Subcutaneous abdominal adipose tissue (tissue), 5 donors: ENCODE results near the gene DDX31.

Source experiments
- H3K27ac ChIP-seq: one replicate; pipeline ENCODE4 v1.7.0; 2013; ENCODE audit warnings: low read depth, mild to moderate bottlenecking, inconsistent platforms, low read length, moderate library complexity
- H3K27me3 ChIP-seq, 5 donors: one replicate each; pipeline ENCODE4 v1.7.0; 2013; ENCODE audit warnings: low read length in 5 of 5, inconsistent platforms in 1 of 5; ENCODE audit not compliant: control insufficient read depth in 5 of 5, insufficient read depth in 4 of 5
- H3K36me3 ChIP-seq, 5 donors: one replicate each; pipeline ENCODE4 v1.7.0; 2013; ENCODE audit warnings: low read length in 5 of 5; ENCODE audit not compliant: control insufficient read depth in 5 of 5, insufficient read depth in 5 of 5
- H3K4me1 ChIP-seq, 5 donors: one replicate each; pipeline ENCODE4 v1.7.0; 2013; ENCODE audit warnings: low read length in 5 of 5, mild to moderate bottlenecking in 3 of 5, moderate library complexity in 1 of 5; ENCODE audit not compliant: control insufficient read depth in 5 of 5, insufficient read depth in 5 of 5
- H3K4me3 ChIP-seq, 5 donors: one replicate each; pipeline ENCODE4 v1.7.0; 2013; ENCODE audit warnings: low read length in 5 of 5, low read depth in 1 of 5
- H3K9ac ChIP-seq, 5 donors: one replicate each; pipeline ENCODE4 v1.7.0; 2013; ENCODE audit warnings: low read length in 5 of 5, mild to moderate bottlenecking in 4 of 5, moderate library complexity in 3 of 5
- H3K9me3 ChIP-seq, 5 donors: one replicate each; pipeline ENCODE4 v1.7.0; 2013; ENCODE audit warnings: low read length in 5 of 5; ENCODE audit not compliant: control insufficient read depth in 5 of 5
- donor health status: healthy.
- donor health status: healthy.
- donor health status: healthy.
- donor health status: healthy.
- donor health status: healthy.

The DDX31 gene

DNA sequence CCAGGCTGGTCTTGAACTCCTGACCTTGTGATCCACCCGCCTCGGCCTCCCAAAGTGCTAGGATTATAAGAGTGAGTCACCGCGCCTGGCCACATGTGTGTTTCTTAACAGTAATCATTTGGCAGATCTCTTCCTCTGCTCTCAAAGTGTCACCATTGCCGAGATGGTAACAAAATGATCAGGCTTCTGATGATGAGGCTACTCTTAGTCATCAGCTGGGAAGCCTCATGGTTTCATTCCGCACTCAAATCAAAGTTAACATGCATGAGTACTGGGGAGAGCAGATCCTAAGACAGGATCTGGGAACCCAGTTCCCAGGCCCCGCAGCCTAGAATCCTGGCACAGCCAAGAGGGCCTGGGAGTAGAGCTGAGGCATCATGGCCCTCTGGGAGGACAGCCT, 60.0 kb downstream of the DDX31 start:
- peaks cover 0 to 80% (median 72%) of the 10 kb centered on the region in 5 donors for H3K36me3 ChIP-seq

DNA sequence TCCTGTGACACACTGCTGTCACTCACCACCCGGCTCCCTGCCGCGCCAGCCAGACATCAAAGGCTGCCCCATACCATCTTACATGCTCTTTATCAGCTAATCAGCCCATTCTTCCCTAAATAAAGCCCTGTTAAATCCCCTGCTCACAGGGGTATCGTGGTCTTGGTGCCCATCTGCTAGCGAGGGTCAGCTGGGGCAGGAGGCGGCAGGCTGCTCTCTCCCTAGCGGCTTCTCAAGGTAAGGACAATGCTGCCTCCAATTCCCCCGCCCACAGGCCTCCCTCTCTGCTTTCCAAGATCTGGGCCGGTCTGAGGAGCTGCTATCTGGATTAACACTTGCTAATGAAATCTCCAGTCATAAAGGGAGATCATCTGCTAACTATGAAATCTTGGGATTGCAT, 60.6 kb downstream of the DDX31 start:
- peaks cover 0 to 77% (median 67%) of the 10 kb centered on the region in 5 donors for H3K36me3 ChIP-seq
- no peaks in the 10 kb centered on the region for H3K9me3 ChIP-seq
- no peak overlapping the region for H3K4me3 ChIP-seq
- H3K27me3 ChIP-seq: no peaks in the 10 kb centered on the region
- H3K9ac ChIP-seq: no peak overlapping the region
- H3K4me1 ChIP-seq: no peaks in the 10 kb centered on the region
- H3K27ac ChIP-seq: no peak overlapping the region

More for the DNA sequence above, 60.0 kb downstream of the DDX31 start:
- H3K4me3 ChIP-seq: no peak overlapping the region
- H3K27ac ChIP-seq: no peak overlapping the region
- H3K9ac ChIP-seq: no peak overlapping the region
- no peaks in the 10 kb centered on the region for H3K9me3 ChIP-seq
- H3K27me3 ChIP-seq: no peaks in the 10 kb centered on the region
- H3K4me1 ChIP-seq: no peaks in the 10 kb centered on the region

DNA sequence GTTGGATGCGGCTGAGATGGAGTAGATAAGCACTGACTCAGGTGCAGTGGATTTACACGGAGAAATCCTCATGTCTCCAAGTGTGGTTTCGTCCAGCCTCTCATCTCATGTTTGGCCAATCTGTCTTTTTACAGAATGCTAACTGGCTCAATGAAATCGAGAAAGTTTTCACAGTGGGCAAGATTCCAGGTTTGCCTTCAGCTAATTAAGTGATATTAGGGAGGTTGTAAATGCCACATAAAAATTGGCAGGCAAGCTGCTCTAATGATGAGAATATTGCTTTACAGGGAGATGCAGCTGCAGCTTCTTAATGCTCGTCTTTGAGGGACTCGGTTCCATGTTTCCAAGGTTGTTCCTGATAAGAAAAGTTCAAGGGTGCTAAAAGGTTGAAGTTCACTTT, 63.7 kb downstream of the DDX31 start:
- Histone ChIP-seq H3K27ac (no peak overlapping the region), H3K36me3 (peaks cover 3 to 86% (median 69%) of the 10 kb centered on the region in 5 donors), H3K4me3 (no peak overlapping the region), H3K4me1 (no peaks in the 10 kb centered on the region), H3K9me3 (no peaks in the 10 kb centered on the region), H3K9ac (no peak overlapping the region), H3K27me3 (no peaks in the 10 kb centered on the region)

DNA sequence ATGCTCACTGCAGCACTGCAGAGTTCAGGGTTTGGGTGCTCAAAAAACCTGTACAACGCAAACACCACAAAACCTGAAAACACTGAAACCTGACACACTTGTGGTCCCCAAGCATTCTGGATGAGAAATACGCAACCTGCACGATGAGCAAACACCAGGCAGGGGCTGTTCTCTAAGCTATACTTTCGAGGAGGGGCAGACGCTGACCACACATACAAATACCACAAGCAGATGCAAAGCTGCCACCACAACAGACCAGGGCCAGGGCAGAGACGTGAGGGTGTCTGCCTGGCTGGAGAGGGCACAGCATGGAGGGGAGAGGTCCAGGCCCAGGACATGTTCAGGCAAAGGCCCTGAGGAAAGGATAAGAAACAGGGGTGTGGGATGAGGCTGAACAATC, 64.4 kb downstream of the DDX31 start:
- no peaks in the 10 kb centered on the region for H3K9me3 ChIP-seq
- no peak overlapping the region for H3K27ac ChIP-seq
- peaks cover 3 to 86% (median 68%) of the 10 kb centered on the region in 5 donors for H3K36me3 ChIP-seq
- H3K9ac ChIP-seq: no peak overlapping the region
- no peaks in the 10 kb centered on the region for H3K27me3 ChIP-seq
- H3K4me3 ChIP-seq: no peak overlapping the region
- H3K4me1 ChIP-seq: no peaks in the 10 kb centered on the region

DNA sequence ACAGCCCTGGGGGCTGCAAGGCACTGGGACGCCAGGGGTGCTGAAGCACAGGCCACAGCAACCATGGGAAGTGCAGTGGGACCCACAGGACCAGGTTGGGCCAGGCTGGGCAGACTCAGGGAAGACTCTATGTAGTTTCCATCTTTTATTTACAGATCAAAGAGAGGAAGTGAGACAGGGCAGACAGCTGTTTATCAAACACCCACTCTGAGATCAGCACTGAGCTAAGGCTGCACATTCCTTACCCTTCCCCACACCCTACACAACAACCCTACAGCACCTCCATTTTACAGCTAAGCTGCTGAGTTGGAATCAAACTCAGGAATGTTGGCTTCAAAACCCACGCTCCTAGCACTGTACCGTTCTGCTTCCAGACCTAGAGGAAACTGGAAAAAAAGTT, 67.6 kb downstream of the DDX31 start:
- Histone ChIP-seq H3K27me3 (no peaks in the 10 kb centered on the region), H3K9me3 (no peaks in the 10 kb centered on the region), H3K4me3 (no peak overlapping the region), H3K4me1 (no peaks in the 10 kb centered on the region), H3K9ac (no peak overlapping the region), H3K27ac (no peak overlapping the region), H3K36me3 (peaks cover 3 to 79% (median 52%) of the 10 kb centered on the region in 5 donors)

DNA sequence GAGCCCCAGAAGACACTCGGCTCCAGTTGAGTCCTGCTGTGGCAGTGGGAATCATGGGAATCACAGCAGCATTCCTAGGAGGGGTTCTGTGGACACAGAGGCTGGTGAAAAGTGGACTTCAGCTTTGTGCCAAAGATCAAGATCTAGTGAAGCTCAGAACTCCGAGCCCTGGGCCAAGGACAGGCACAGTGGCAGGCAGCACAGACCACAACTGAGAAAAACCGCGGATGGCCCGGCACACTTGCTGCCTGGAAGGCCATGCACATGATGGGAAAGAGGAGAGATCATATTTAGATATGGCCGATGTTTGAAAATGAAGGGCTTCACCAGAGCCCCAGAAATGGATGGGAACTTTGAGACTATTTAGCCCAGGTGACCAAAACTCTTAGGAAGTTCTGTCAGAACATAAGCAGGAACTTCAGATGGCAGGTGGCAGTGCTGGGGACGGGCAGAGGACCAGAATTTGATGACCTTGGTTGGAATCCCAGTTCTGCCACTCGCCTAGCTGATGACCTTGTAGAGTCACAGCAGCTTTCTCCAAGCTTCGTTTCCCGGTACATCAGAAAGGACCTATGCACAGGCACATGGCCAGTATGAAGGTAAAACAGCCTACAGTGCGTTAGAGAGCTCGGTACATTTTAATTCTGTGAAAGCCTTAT, 69.3 kb downstream of the DDX31 start:
- no peaks in the 10 kb centered on the region for H3K9me3 ChIP-seq
- no peak overlapping the region for H3K27ac ChIP-seq
- H3K36me3 ChIP-seq: peaks cover 8 to 78% (median 53%) of the 10 kb centered on the region in 5 donors
- no peak overlapping the region for H3K9ac ChIP-seq
- H3K4me3 ChIP-seq: no peak overlapping the region
- H3K27me3 ChIP-seq: no peaks in the 10 kb centered on the region
- peaks cover 0 to 3% (median 0%) of the 10 kb centered on the region in 5 donors for H3K4me1 ChIP-seq

DNA sequence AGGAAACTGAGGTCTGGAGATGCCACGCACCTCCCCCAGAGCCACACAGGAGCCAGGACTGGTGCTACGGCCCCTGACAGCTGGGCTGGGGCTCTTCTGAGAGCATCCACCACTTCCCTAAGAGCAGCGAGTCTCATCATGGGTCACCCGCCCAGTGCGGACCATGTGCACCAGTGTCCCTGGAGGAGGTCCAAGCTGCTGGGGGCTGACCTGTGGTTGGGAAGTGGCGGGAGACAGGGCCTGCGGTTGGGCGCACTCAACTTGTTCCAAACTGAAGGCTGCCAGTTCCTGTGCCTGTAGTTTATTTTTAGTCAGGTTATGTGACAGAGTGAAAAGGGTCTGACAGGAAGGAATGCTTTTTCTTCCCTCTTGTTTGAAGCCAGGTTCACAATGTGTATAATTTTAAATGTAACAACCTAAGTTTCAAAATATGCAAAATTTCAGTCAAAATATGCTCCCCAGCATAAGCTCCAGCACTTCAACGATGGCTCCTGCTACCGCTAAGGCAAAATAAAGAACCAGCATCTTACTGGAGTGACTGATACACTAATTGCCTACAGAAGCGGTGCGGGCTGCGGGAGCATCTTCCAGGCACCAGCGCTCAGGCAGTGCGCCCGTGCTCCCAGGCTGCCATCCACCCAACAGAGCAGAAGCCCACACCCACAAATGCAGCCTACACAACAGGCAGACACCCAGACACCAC, 72.6 kb downstream of the DDX31 start:
- Histone ChIP-seq H3K9me3 (no peaks in the 10 kb centered on the region), H3K36me3 (peaks cover 11 to 69% (median 54%) of the 10 kb centered on the region in 5 donors), H3K27ac (no peak overlapping the region)

DNA sequence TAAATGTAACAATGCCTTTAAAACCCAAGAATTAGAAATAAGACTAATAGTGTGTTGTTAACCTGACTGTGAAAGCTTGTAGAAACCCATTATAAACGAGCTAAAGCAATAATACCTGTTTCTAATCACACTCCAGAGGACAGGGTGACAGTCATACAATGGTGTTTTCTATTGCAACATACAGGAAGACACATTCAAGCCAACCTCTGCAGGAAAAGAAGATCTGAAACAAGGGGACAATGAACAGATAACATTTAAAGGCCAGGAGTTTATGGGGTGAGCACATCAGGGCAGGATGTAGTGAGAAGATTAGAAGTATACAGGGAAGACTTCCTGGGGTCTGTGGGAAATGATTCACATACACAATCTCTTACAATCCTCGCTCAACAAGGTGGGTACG, 73.6 kb downstream of the DDX31 start:
- Histone ChIP-seq H3K27me3 (peaks cover 7 to 11% (median 9%) of the 10 kb centered on the region in 5 donors), H3K27ac (no peak overlapping the region), H3K9ac (no peak overlapping the region)

More for the DNA sequence above, 72.6 kb downstream of the DDX31 start:
- H3K27me3 ChIP-seq: peaks cover 0 to 3% (median 0%) of the 10 kb centered on the region in 5 donors
- H3K9ac ChIP-seq: no peak overlapping the region
- peaks cover 0 to 3% (median 0%) of the 10 kb centered on the region in 5 donors for H3K4me1 ChIP-seq
- H3K4me3 ChIP-seq: no peak overlapping the region

DNA sequence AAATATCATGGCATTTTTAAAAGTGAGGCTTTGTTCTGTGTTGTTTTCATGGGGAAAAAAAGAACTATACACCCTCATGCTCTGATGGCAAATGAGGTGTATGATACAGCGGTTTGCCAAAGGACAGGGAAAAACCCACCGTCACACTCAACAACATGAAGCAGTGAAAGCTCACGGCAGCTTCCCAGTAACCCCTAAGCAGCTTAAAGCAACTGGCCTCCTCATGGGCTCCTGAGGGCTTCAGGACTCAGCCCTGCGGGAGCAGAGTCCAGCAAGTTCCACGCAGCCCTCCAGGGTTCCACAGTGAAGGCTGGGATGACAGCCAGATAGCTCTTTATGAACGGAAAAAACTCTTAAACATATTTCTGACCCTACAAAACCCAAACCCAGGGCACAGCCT, 74.5 kb downstream of the DDX31 start:
- H3K9me3 ChIP-seq: no peaks in the 10 kb centered on the region
- no peak overlapping the region for H3K27ac ChIP-seq
- no peak overlapping the region for H3K9ac ChIP-seq
- H3K27me3 ChIP-seq: peaks cover 13 to 19% (median 15%) of the 10 kb centered on the region in 5 donors
- H3K4me3 ChIP-seq: no peak overlapping the region
- peaks cover 8 to 51% (median 35%) of the 10 kb centered on the region in 5 donors for H3K36me3 ChIP-seq
- peaks cover 0 to 3% (median 0%) of the 10 kb centered on the region in 5 donors for H3K4me1 ChIP-seq

More for the DNA sequence above, 73.6 kb downstream of the DDX31 start:
- Histone ChIP-seq H3K4me1 (peaks cover 0 to 3% (median 0%) of the 10 kb centered on the region in 5 donors), H3K9me3 (no peaks in the 10 kb centered on the region), H3K36me3 (peaks cover 8 to 60% (median 44%) of the 10 kb centered on the region in 5 donors), H3K4me3 (no peak overlapping the region)

DNA sequence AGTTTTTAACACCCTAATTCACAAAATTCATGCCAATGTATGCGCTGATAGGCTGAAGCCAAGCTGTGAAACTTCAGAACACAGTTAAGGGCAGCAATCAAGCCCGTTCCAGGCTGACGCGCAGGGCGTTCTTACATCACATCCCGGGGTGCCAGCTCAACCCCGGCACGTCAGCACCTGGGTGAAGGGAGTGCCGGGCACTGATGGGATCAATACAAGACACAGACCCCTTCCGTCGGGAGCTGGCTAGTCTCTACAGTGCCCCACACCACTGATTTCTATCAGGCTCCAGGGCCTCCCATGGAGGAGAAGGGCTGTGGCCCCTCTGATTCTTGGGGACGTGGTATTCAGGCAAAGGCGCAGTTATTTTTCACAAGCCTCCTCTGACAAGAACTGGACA, 75.4 kb downstream of the DDX31 start:
- H3K9ac ChIP-seq: no peak overlapping the region
- peaks cover 17 to 26% (median 19%) of the 10 kb centered on the region in 5 donors for H3K27me3 ChIP-seq
- peaks cover 0 to 3% (median 0%) of the 10 kb centered on the region in 5 donors for H3K4me1 ChIP-seq
- H3K27ac ChIP-seq: no peak overlapping the region
- H3K36me3 ChIP-seq: peaks cover 8 to 43% (median 26%) of the 10 kb centered on the region in 5 donors
- H3K4me3 ChIP-seq: no peak overlapping the region
- no peaks in the 10 kb centered on the region for H3K9me3 ChIP-seq
